Neural cell (in vitro differentiated cells): ENCODE results near the gene GNG5. TPM values are rescaled to one million over a fixed set of nuclear protein-coding genes. Genes with fewer than 3 reads are reported as not detected.

Experiments
- H2AFZ ChIP-seq: fragments of 200-600, 300-800 bp; sonication (generic), shearing (Covaris generic); 2 replicates; pipeline ENCODE4 v1.6.0; 2014; ENCODE audit warnings: low read depth, mild to moderate bottlenecking, antibody characterized with exemption, low read length, moderate library complexity
- H3F3A ChIP-seq: fragments of 200-600 bp; shearing (Covaris generic); 2 replicates; pipeline ENCODE4 v1.6.1; 2016; ENCODE audit warnings: mild to moderate bottlenecking, moderate library complexity, mixed read lengths, antibody characterized with exemption, low read length; ENCODE audit not compliant: insufficient read depth, poor library complexity, severe bottlenecking
- H3K27ac ChIP-seq: fragments of 200-600, 300-800 bp; sonication (generic), shearing (Covaris generic); 2 replicates; pipeline ENCODE4 v1.5.1; 2014; ENCODE audit warnings: mild to moderate bottlenecking, low read length, moderate library complexity
- H3K27me3 ChIP-seq: fragments of 300-800, 200-600 bp; sonication (generic), shearing (Covaris generic); 2 replicates; pipeline ENCODE4 v1.6.0; 2014; ENCODE audit warnings: mild to moderate bottlenecking, low read depth, low read length, moderate library complexity; ENCODE audit not compliant: insufficient read depth
- H3K36me3 ChIP-seq: fragments of 300-800, 200-600 bp; sonication (generic), shearing (Covaris generic); 2 replicates; pipeline ENCODE4 v1.5.1; 2014; ENCODE audit warnings: mild to moderate bottlenecking, antibody characterized with exemption, low read length, moderate library complexity; ENCODE audit not compliant: insufficient read depth
- H3K4me2 ChIP-seq: fragments of 300-800, 200-600 bp; sonication (generic), shearing (Covaris generic); 2 replicates; pipeline ENCODE4 v1.6.0; 2014; ENCODE audit warnings: mild to moderate bottlenecking, low read length
- H3K4me3 ChIP-seq: fragments of 300-800, 200-600 bp; sonication (generic), shearing (Covaris generic); 2 replicates; pipeline ENCODE4 v1.5.1; 2014; ENCODE audit warnings: mild to moderate bottlenecking, low read length, moderate library complexity
- H3K79me2 ChIP-seq: fragments of 200-600 bp; shearing (Covaris generic); replicated peaks from 2 replicates; pipeline ENCODE4 v1.6.0; 2014; ENCODE audit warnings: mild to moderate bottlenecking, low read length, moderate library complexity; ENCODE audit not compliant: insufficient read depth
- H3K9ac ChIP-seq: fragments of 300-800, 200-600 bp; sonication (generic), shearing (Covaris generic); 2 replicates; pipeline ENCODE4 v1.6.1; 2016; ENCODE audit warnings: mild to moderate bottlenecking, low read length, mixed read lengths
- H3K9me2 ChIP-seq: fragments of 200-600 bp; shearing (Covaris generic); 2 replicates; pipeline ENCODE4 v1.6.1; 2016; ENCODE audit warnings: mild to moderate bottlenecking, low read length, mixed read lengths; ENCODE audit not compliant: insufficient read depth
- H3K9me3 ChIP-seq: fragments of 200-600, 300-800 bp; sonication (generic), shearing (Covaris generic); 2 replicates; pipeline ENCODE4 v1.6.1; 2016; ENCODE audit warnings: mild to moderate bottlenecking, mixed run types, low read length, moderate library complexity, mixed read lengths
- H4K20me1 ChIP-seq: fragments of 200-600 bp; shearing (Covaris generic); 2 replicates; pipeline ENCODE4 v1.6.1; 2016; ENCODE audit warnings: mild to moderate bottlenecking, mixed run types; ENCODE audit not compliant: insufficient read depth
- CTCF ChIP-seq: fragments of 450-650 bp; IDR thresholded peaks from 2 replicates; pipeline ENCODE4 v1.5.1; 2014; ENCODE audit warnings: antibody characterized with exemption, mild to moderate bottlenecking, moderate library complexity; ENCODE audit not compliant: poor library complexity, severe bottlenecking
- EP300 ChIP-seq: fragments of 450-650 bp; conservative IDR thresholded peaks from 2 replicates; pipeline ENCODE4 v1.6.1; 2014; ENCODE audit warnings: antibody characterized with exemption, mild to moderate bottlenecking, moderate library complexity; ENCODE audit not compliant: poor library complexity, severe bottlenecking
- EZH2 ChIP-seq: fragments of 200-600, 300-800 bp; shearing (Covaris generic), sonication (generic); IDR thresholded peaks from 2 replicates; pipeline ENCODE4 v1.6.1; 2014; ENCODE audit warnings: antibody characterized with exemption, low read length, borderline replicate concordance, mild to moderate bottlenecking; ENCODE audit not compliant: insufficient read depth, poor library complexity, severe bottlenecking
- MXI1 ChIP-seq: fragments of 450-650 bp; conservative IDR thresholded peaks from 2 replicates; pipeline ENCODE4 v1.6.1; 2014; ENCODE audit warnings: antibody characterized with exemption, mild to moderate bottlenecking; ENCODE audit not compliant: poor library complexity, severe bottlenecking
- POLR2AphosphoS5 ChIP-seq: IDR thresholded peaks from 2 replicates; pipeline ENCODE4 v1.6.1; 2012
- RAD21 ChIP-seq: fragments of 450-650 bp; conservative IDR thresholded peaks from 2 replicates; pipeline ENCODE4 v1.6.1; 2014; ENCODE audit warnings: antibody characterized with exemption, mild to moderate bottlenecking, moderate library complexity
- REST ChIP-seq: IDR thresholded peaks from 2 replicates; pipeline ENCODE4 v1.6.1; 2012; ENCODE audit warnings: borderline replicate concordance
- SMC3 ChIP-seq: fragments of 450-650 bp; conservative IDR thresholded peaks from 2 replicates; pipeline ENCODE4 v1.6.1; 2014; ENCODE audit warnings: antibody characterized with exemption, mild to moderate bottlenecking, moderate library complexity; ENCODE audit not compliant: poor library complexity
- TAF1 ChIP-seq: IDR thresholded peaks from 2 replicates; pipeline ENCODE4 v1.6.1; 2012; ENCODE audit warnings: low read depth
- polyA plus RNA-seq: library from polyadenylated mRNA; depleted of rRNA; stranded (reverse); fragments of >200 nt; gene quantifications from 2 replicates; pipeline ENCODE4 v1.2.3, GENCODE V29; 2014

Gene GNG5
- polyA plus RNA-seq, 1 donor from 2014 or later, result 1.5 TPM

GRCh38 chr1:84489766-84490165 is 16.6 kb downstream of the GNG5 start:
- Histone ChIP-seq H3K4me2 (no peak overlapping the region), H4K20me1 (no peaks in the 10 kb centered on the region), H3K79me2 (peaks cover 15% of the 10 kb centered on the region), H3K27me3 (no peaks in the 10 kb centered on the region), H3K27ac (no peak overlapping the region), H3K9me3 (no peaks in the 10 kb centered on the region), H3F3A (no peaks in the 10 kb centered on the region), H3K9ac (no peak overlapping the region), H3K4me3 (no peak overlapping the region), H2AFZ (no peak overlapping the region), H3K36me3 (peaks cover 18% of the 10 kb centered on the region), H3K9me2 (no peaks in the 10 kb centered on the region)
- TF ChIP-seq EP300 (no peak), TAF1 (no peak), RAD21 (no peak), EZH2 (no peak), SMC3 (no peak), MXI1 (no peak), CTCF (no peak), REST (no peak), POLR2AphosphoS5 (no peak)

DNA sequence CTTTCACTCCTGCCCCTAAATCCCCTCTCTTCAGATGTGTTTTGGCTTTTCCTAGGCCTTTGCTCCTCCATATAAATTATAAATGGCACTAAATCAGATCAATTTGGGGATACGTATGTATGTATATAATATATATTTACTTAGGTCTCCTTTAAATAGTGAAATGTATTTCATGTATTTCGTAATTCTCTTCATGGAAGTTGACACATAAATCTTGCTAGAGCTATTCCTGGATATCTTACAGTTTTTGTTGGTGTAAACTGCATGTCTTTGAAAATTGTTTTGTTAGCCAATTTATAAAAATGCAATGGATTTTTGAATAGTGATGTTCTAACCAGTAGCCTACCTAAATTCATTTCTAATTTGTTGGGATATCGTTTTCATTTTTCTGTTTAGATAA is 18.3 kb downstream of the GNG5 start:
- Histone ChIP-seq H3K4me3 (no peak overlapping the region), H3K4me2 (no peak overlapping the region), H4K20me1 (no peaks in the 10 kb centered on the region), H3K27me3 (no peaks in the 10 kb centered on the region), H3K9ac (no peak overlapping the region), H3K27ac (no peak overlapping the region), H3K36me3 (peaks cover 14% of the 10 kb centered on the region), H3K9me3 (no peaks in the 10 kb centered on the region), H2AFZ (no peak overlapping the region), H3F3A (no peaks in the 10 kb centered on the region), H3K9me2 (no peaks in the 10 kb centered on the region), H3K79me2 (peaks cover 15% of the 10 kb centered on the region)
- TF ChIP-seq EP300 (no peak), SMC3 (no peak), RAD21 (no peak), REST (no peak), EZH2 (no peak), POLR2AphosphoS5 (no peak), TAF1 (no peak), MXI1 (no peak), CTCF (no peak)
